Gastroesophageal sphincter (tissue), 3 donors: ENCODE results near the gene PAX7.

Source experiments
- CTCF ChIP-seq, 4 experiments: fragments of 200-600 bp in 2 of 4; fragments of 450-650 bp in 2 of 4; sonication (generic) in 1 of 4; IDR thresholded peaks; one replicate each; pipeline ENCODE4 v1.5.1; 2017 to 2019; ENCODE audit warnings: antibody characterized with exemption in 4 of 4, mild to moderate bottlenecking in 2 of 4, moderate library complexity in 2 of 4
- POLR2AphosphoS5 ChIP-seq: sonication (generic); formaldehyde crosslinking; IDR thresholded peaks from one replicate; pipeline ENCODE4 v1.6.1; 2017; ENCODE audit warnings: antibody characterized with exemption

- TF ChIP-seq POLR2AphosphoS5: no peak
- TF ChIP-seq CTCF (IDR thresholded peaks at IDR 0.05): no peak
Observed at GRCh38 chr1:18727956-18728355, 97.3 kb downstream of the PAX7 start.
